ENCODE data around the gene PPARG.

- TF ChIP-seq CTCF (IDR thresholded peaks at IDR 0.05) (no peak), POLR2A (IDR thresholded peaks at IDR 0.05) (no peak), EP300 (IDR thresholded peaks at IDR 0.05) (no peak)
Observed at GRCh38 chr3:12318758-12319621, 30.1 kb downstream of the PPARG start.

All from sigmoid colon (tissue), 4 donors.